Measurements from ENCODE around the gene ITGA1. TPM values are rescaled to one million over a fixed set of nuclear protein-coding genes. Genes with fewer than 3 reads are reported as not detected.

The ITGA1 gene
- total and polyA plus RNA-seq, 2 of the 13 experiments (the other 11 are each of a cell fraction or from before 2014, with no cell fraction given), result 23.1 to 28.6 TPM

- TF ChIP-seq, protein P1, sequence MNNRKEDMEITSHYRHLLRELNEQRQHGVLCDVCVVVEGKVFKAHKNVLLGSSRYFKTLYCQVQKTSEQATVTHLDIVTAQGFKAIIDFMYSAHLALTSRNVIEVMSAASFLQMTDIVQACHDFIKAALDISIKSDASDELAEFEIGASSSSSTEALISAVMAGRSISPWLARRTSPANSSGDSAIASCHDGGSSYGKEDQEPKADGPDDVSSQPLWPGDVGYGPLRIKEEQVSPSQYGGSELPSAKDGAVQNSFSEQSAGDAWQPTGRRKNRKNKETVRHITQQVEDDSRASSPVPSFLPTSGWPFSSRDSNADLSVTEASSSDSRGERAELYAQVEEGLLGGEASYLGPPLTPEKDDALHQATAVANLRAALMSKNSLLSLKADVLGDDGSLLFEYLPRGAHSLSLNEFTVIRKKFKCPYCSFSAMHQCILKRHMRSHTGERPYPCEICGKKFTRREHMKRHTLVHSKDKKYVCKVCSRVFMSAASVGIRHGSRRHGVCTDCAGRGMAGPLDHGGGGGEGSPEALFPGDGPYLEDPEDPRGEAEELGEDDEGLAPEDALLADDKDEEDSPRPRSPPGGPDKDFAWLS (CRISPR knock-in tag; IDR thresholded peaks at IDR 0.05; ENCODE audit: borderline replicate concordance), result 0 out of 2 replicates have a peak, but pooled peaks have one; percentile 0
- peak; percentile 85; the same call in 1 of the 2 replicates for TF ChIP-seq ZSCAN29 (CRISPR knock-in tag; conservative IDR thresholded peaks at IDR 0.05)
- TF ChIP-seq, protein P2, sequence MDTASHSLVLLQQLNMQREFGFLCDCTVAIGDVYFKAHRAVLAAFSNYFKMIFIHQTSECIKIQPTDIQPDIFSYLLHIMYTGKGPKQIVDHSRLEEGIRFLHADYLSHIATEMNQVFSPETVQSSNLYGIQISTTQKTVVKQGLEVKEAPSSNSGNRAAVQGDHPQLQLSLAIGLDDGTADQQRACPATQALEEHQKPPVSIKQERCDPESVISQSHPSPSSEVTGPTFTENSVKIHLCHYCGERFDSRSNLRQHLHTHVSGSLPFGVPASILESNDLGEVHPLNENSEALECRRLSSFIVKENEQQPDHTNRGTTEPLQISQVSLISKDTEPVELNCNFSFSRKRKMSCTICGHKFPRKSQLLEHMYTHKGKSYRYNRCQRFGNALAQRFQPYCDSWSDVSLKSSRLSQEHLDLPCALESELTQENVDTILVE (CRISPR knock-in tag; IDR thresholded peaks at IDR 0.05), result peak; percentile 69; the same call in 1 of the 2 replicates
- TF ChIP-seq ELF3 (CRISPR knock-in tag; IDR thresholded peaks at IDR 0.05), result 0 out of 2 replicates have a peak, but pooled peaks have one; percentile 9
- no peak for TF ChIP-seq FOXP1 (IDR thresholded peaks at IDR 0.05)
- no peak; the same call in 1 of the 2 replicates for TF ChIP-seq FOXP1 (CRISPR knock-in tag; IDR thresholded peaks at IDR 0.05)
- no peak for TF ChIP-seq MZF1 (CRISPR knock-in tag; IDR thresholded peaks at IDR 0.05; ENCODE audit: borderline replicate concordance)
- no peak for TF ChIP-seq RFXANK (CRISPR knock-in tag; IDR thresholded peaks at IDR 0.05)
- no peak for TF ChIP-seq ZSCAN22 (CRISPR knock-in tag; IDR thresholded peaks at IDR 0.05)
- TF ChIP-seq TAF1 (CRISPR knock-in tag; IDR thresholded peaks at IDR 0.05), result peak; percentile 68; the same call in 1 of the 2 replicates
- peak; percentile 35 for TF ChIP-seq NFYB (CRISPR knock-in tag; IDR thresholded peaks at IDR 0.05)
- TF ChIP-seq DR1 (CRISPR knock-in tag; IDR thresholded peaks at IDR 0.05), result peak; percentile 75
- TF ChIP-seq THAP11 (CRISPR knock-in tag; IDR thresholded peaks at IDR 0.05), result 0 out of 2 replicates have a peak, but pooled peaks have one; percentile 14
- 0 out of 2 replicates have a peak, but pooled peaks have one; percentile 33 for TF ChIP-seq ZBED4 (CRISPR knock-in tag; IDR thresholded peaks at IDR 0.05; ENCODE audit: borderline replicate concordance)
- peak; percentile 80 for TF ChIP-seq MAX (IDR thresholded peaks at IDR 0.05)
- no peak for TF ChIP-seq ZNF616 (CRISPR knock-in tag; IDR thresholded peaks at IDR 0.05; ENCODE audit: low read depth)
- TF ChIP-seq, protein P3, sequence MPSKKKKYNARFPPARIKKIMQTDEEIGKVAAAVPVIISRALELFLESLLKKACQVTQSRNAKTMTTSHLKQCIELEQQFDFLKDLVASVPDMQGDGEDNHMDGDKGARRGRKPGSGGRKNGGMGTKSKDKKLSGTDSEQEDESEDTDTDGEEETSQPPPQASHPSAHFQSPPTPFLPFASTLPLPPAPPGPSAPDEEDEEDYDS (CRISPR knock-in tag; IDR thresholded peaks at IDR 0.05), result peak; percentile 21; the same call in 1 of the 2 replicates
- TF ChIP-seq, protein P4, sequence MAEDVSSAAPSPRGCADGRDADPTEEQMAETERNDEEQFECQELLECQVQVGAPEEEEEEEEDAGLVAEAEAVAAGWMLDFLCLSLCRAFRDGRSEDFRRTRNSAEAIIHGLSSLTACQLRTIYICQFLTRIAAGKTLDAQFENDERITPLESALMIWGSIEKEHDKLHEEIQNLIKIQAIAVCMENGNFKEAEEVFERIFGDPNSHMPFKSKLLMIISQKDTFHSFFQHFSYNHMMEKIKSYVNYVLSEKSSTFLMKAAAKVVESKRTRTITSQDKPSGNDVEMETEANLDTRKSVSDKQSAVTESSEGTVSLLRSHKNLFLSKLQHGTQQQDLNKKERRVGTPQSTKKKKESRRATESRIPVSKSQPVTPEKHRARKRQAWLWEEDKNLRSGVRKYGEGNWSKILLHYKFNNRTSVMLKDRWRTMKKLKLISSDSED (CRISPR knock-in tag; IDR thresholded peaks at IDR 0.05), result no peak
- TF ChIP-seq, protein P5, sequence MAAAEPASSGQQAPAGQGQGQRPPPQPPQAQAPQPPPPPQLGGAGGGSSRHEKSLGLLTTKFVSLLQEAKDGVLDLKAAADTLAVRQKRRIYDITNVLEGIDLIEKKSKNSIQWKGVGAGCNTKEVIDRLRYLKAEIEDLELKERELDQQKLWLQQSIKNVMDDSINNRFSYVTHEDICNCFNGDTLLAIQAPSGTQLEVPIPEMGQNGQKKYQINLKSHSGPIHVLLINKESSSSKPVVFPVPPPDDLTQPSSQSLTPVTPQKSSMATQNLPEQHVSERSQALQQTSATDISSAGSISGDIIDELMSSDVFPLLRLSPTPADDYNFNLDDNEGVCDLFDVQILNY (CRISPR knock-in tag; conservative IDR thresholded peaks at IDR 0.05), result 0 out of 2 replicates have a peak, but pooled peaks have one; percentile 12
Measured at GRCh38 chr5:52787600-52788504, at the start of gene ITGA1, which contains the start of gene PELO (continued).

Measured in HepG2 (cell line).